Stimulated activated naive CD8-positive, alpha-beta T cell treated with anti-CD3 and anti-CD28 coated beads, Interleukin-15, amount 100 ng/mL, for 72 hours (primary cell): Measurements from ENCODE around the gene FANCC.

ENCODE experiments used
- ATAC-seq: fragments of 150-1000 bp; cut with Tn5 transposase; 2 replicates; pipeline ENCODE4 v1.10.0; 2021; ENCODE audit warnings: mild to moderate bottlenecking, moderate library complexity
- DNase-seq, 2 donors: peaks; one replicate each; pipeline ENCODE4 v3.0.0; 2021 to 2022
- H3K27ac Mint-ChIP-seq, 2 donors: one replicate each; pipeline ENCODE4 v1.8.0; 2022; ENCODE audit warnings: mild to moderate bottlenecking in 2 of 2, mixed read lengths in 2 of 2, moderate library complexity in 2 of 2
- H3K27me3 Mint-ChIP-seq: one replicate; pipeline ENCODE4 v1.8.0; 2022; ENCODE audit warnings: mixed read lengths
- H3K4me1 Mint-ChIP-seq: one replicate; pipeline ENCODE4 v1.8.0; 2022; ENCODE audit warnings: mild to moderate bottlenecking, mixed read lengths
- H3K4me3 Mint-ChIP-seq, 2 donors: one replicate each; pipeline ENCODE4 v1.8.0; 2022; ENCODE audit warnings: mild to moderate bottlenecking in 2 of 2, mixed read lengths in 2 of 2, moderate library complexity in 1 of 2
- H3K9me3 Mint-ChIP-seq, 2 donors: one replicate each; pipeline ENCODE4 v1.8.0; 2022; ENCODE audit warnings: mixed read lengths in 2 of 2

FANCC gene

GRCh38 chr9:95128177-95128524 lies 189.4 kb downstream of the FANCC start:
- ATAC-seq (no peak), DNase-seq (no peak)
- Mint-ChIP-seq H3K4me3 (no peak overlapping the region), H3K27me3 (no peaks in the 10 kb centered on the region), H3K27ac (no peak overlapping the region), H3K9me3 (no peaks in the 10 kb centered on the region), H3K4me1 (no peaks in the 10 kb centered on the region)

GRCh38 chr9:95127249-95128176 lies 190.0 kb downstream of the FANCC start:
- Mint-ChIP-seq H3K4me3 (no peak overlapping the region), H3K27ac (peak overlapping the region in 1 of 2 donors; percentile 34), H3K9me3 (no peaks in the 10 kb centered on the region), H3K27me3 (no peaks in the 10 kb centered on the region), H3K4me1 (no peaks in the 10 kb centered on the region)
- peak; percentile 89 for ATAC-seq
- peak; percentile 64 to 73 for DNase-seq

GRCh38 chr9:95126739-95127138 lies 190.8 kb downstream of the FANCC start:
- no peak for ATAC-seq
- Mint-ChIP-seq H3K4me3 (no peak overlapping the region), H3K4me1 (no peaks in the 10 kb centered on the region), H3K9me3 (no peaks in the 10 kb centered on the region), H3K27me3 (no peaks in the 10 kb centered on the region), H3K27ac (no peak overlapping the region)
- no peak for DNase-seq

- ATAC-seq = no peak
- H3K27ac Mint-ChIP-seq = peak overlapping the region in 1 of 2 donors; percentile 59
- H3K27me3 Mint-ChIP-seq = no peaks in the 10 kb centered on the region
- no peaks in the 10 kb centered on the region for H3K9me3 Mint-ChIP-seq
- no peaks in the 10 kb centered on the region for H3K4me1 Mint-ChIP-seq
- H3K4me3 Mint-ChIP-seq = no peak overlapping the region
- no peak for DNase-seq
Observed at GRCh38 chr9:95125652-95126051, 191.9 kb downstream of the FANCC start.

- no peaks in the 10 kb centered on the region for H3K4me1 Mint-ChIP-seq
- H3K27ac Mint-ChIP-seq = no peak overlapping the region
- H3K27me3 Mint-ChIP-seq = no peaks in the 10 kb centered on the region
- H3K4me3 Mint-ChIP-seq = no peak overlapping the region
- H3K9me3 Mint-ChIP-seq = no peaks in the 10 kb centered on the region
- ATAC-seq = no peak
- no peak for DNase-seq
Observed at GRCh38 chr9:95124582-95125367, 192.7 kb downstream of the FANCC start.

GRCh38 chr9:95120781-95121370 lies 196.6 kb downstream of the FANCC start:
- no peak for ATAC-seq
- no peaks in the 10 kb centered on the region for H3K9me3 Mint-ChIP-seq
- no peaks in the 10 kb centered on the region for H3K27me3 Mint-ChIP-seq
- H3K4me1 Mint-ChIP-seq = no peaks in the 10 kb centered on the region
- DNase-seq = no peak
- no peak overlapping the region for H3K27ac Mint-ChIP-seq
- H3K4me3 Mint-ChIP-seq = no peak overlapping the region

- Mint-ChIP-seq H3K27ac (no peak overlapping the region), H3K4me1 (no peaks in the 10 kb centered on the region), H3K9me3 (no peaks in the 10 kb centered on the region), H3K4me3 (no peak overlapping the region), H3K27me3 (no peaks in the 10 kb centered on the region)
- DNase-seq (no peak), ATAC-seq (no peak)
Observed at GRCh38 chr9:95118596-95118995, 198.9 kb downstream of the FANCC start.

GRCh38 chr9:95116808-95117204 lies 200.7 kb downstream of the FANCC start:
- Mint-ChIP-seq H3K4me3 (no peak overlapping the region), H3K27me3 (no peaks in the 10 kb centered on the region), H3K9me3 (no peaks in the 10 kb centered on the region), H3K27ac (no peak overlapping the region), H3K4me1 (no peaks in the 10 kb centered on the region)
- no peak for DNase-seq
- no peak for ATAC-seq

- DNase-seq (no peak), ATAC-seq (no peak)
- Mint-ChIP-seq H3K27me3 (no peaks in the 10 kb centered on the region), H3K4me1 (no peaks in the 10 kb centered on the region), H3K9me3 (no peaks in the 10 kb centered on the region), H3K27ac (no peak overlapping the region), H3K4me3 (no peak overlapping the region)
Observed at GRCh38 chr9:95116002-95116807, 201.3 kb downstream of the FANCC start.

- Mint-ChIP-seq H3K27ac (no peak overlapping the region), H3K4me3 (no peak overlapping the region), H3K4me1 (no peaks in the 10 kb centered on the region), H3K27me3 (no peaks in the 10 kb centered on the region), H3K9me3 (no peaks in the 10 kb centered on the region)
- DNase-seq (no peak), ATAC-seq (no peak)
Observed at GRCh38 chr9:95115104-95115503, 202.4 kb downstream of the FANCC start.

- no peak overlapping the region for H3K4me3 Mint-ChIP-seq
- no peaks in the 10 kb centered on the region for H3K4me1 Mint-ChIP-seq
- DNase-seq (no peak), ATAC-seq (no peak)
- H3K9me3 Mint-ChIP-seq = no peaks in the 10 kb centered on the region
- H3K27ac Mint-ChIP-seq = peak overlapping the region in 1 of 2 donors; percentile 12
- no peaks in the 10 kb centered on the region for H3K27me3 Mint-ChIP-seq
Observed at GRCh38 chr9:95112436-95113280, 204.9 kb downstream of the FANCC start.

GRCh38 chr9:95111716-95112115 lies 205.8 kb downstream of the FANCC start:
- H3K27me3 Mint-ChIP-seq = no peaks in the 10 kb centered on the region
- no peaks in the 10 kb centered on the region for H3K4me1 Mint-ChIP-seq
- DNase-seq (no peak), ATAC-seq (no peak)
- no peak overlapping the region for H3K4me3 Mint-ChIP-seq
- H3K9me3 Mint-ChIP-seq = no peaks in the 10 kb centered on the region
- H3K27ac Mint-ChIP-seq = peak overlapping the region in 1 of 2 donors; percentile 12

- H3K27me3 Mint-ChIP-seq = no peaks in the 10 kb centered on the region
- no peaks in the 10 kb centered on the region for H3K4me1 Mint-ChIP-seq
- no peak overlapping the region for H3K27ac Mint-ChIP-seq
- DNase-seq (no peak), ATAC-seq (no peak)
- H3K4me3 Mint-ChIP-seq = no peak overlapping the region
- no peaks in the 10 kb centered on the region for H3K9me3 Mint-ChIP-seq
Observed at GRCh38 chr9:95110921-95111525, 206.5 kb downstream of the FANCC start.

- H3K27me3 Mint-ChIP-seq = no peaks in the 10 kb centered on the region
Observed at GRCh38 chr9:95109456-95109855, 208.1 kb downstream of the FANCC start.

More at GRCh38 chr9:95109456-95109855, 208.1 kb downstream of the FANCC start:
- DNase-seq (no peak), ATAC-seq (no peak)
- Mint-ChIP-seq H3K4me1 (no peaks in the 10 kb centered on the region), H3K9me3 (no peaks in the 10 kb centered on the region), H3K4me3 (no peak overlapping the region), H3K27ac (no peak overlapping the region)
